Colonic mucosa (tissue), 4 donors: ENCODE measurements around the gene POU6F2. TPM values are rescaled to one million over a fixed set of nuclear protein-coding genes. Genes with fewer than 3 reads are reported as not detected.

Source experiments
- DNase-seq: peaks from one replicate; pipeline ENCODE4 v3.0.0-alpha.2; 2020
- H3K27ac ChIP-seq: fragments of 200-600 bp; one replicate; pipeline ENCODE4 v1.8.0; 2021
- H3K27me3 ChIP-seq: fragments of 200-600 bp; one replicate; pipeline ENCODE4 v1.8.0; 2021
- H3K36me3 ChIP-seq: fragments of 200-600 bp; one replicate; pipeline ENCODE4 v1.8.0; 2021
- H3K4me1 ChIP-seq: fragments of 200-600 bp; one replicate; pipeline ENCODE4 v1.8.0; 2021; ENCODE audit warnings: mild to moderate bottlenecking
- H3K4me3 ChIP-seq: fragments of 200-600 bp; one replicate; pipeline ENCODE4 v1.8.0; 2021
- H3K9ac ChIP-seq, 2 donors: one replicate each; pipeline ENCODE4 v1.7.0; 2013; ENCODE audit warnings: control low read depth in 2 of 2, low read depth in 2 of 2, low read length in 2 of 2
- H3K9me3 ChIP-seq: fragments of 200-600 bp; one replicate; pipeline ENCODE4 v1.8.0; 2021
- intact Hi-C: fragments of 100-400 bp; cut with DNase I; formaldehyde crosslinking; loops from one replicate; pipeline ENCODE4 v1.14.1; 2022
- total RNA-seq, 2 donors: library from RNA; stranded (reverse); fragmentation: NEBNext Ultra II Directional in 1 of 2; extraction: Animal tissue kit (Norgen Biotek cat#: 25700) in 1 of 2; gene quantifications; one replicate each; pipeline ENCODE4 v1.2.1, GENCODE V29; 2021
- TF ChIP-seq, protein P1 (sequence below): fragments of 200-600 bp; IDR thresholded peaks from one replicate; pipeline ENCODE4 v1.8.0; 2022; ENCODE audit warnings: antibody characterized with exemption, mild to moderate bottlenecking
- donor health status: healthy.
- donor health status: DM: no; HTN: no; CAD: no.
- donor health status: DM: no; HTN: no; CAD: no.

Gene POU6F2
- total RNA-seq, 2 donors from 2014 or later, result 1.3 TPM; not detected in 1

GRCh38 chr7:39195967-39196366 lies 218.3 kb downstream of the POU6F2 start:
- Histone ChIP-seq H3K4me3 (no peak overlapping the region), H3K9me3 (no peaks in the 10 kb centered on the region), H3K4me1 (no peaks in the 10 kb centered on the region), H3K27ac (no peak overlapping the region), H3K9ac (no peak overlapping the region), H3K27me3 (no peaks in the 10 kb centered on the region), H3K36me3 (no peaks in the 10 kb centered on the region)
- no peak for DNase-seq
- intact Hi-C loops, result no loop called here
- TF ChIP-seq, protein P1, sequence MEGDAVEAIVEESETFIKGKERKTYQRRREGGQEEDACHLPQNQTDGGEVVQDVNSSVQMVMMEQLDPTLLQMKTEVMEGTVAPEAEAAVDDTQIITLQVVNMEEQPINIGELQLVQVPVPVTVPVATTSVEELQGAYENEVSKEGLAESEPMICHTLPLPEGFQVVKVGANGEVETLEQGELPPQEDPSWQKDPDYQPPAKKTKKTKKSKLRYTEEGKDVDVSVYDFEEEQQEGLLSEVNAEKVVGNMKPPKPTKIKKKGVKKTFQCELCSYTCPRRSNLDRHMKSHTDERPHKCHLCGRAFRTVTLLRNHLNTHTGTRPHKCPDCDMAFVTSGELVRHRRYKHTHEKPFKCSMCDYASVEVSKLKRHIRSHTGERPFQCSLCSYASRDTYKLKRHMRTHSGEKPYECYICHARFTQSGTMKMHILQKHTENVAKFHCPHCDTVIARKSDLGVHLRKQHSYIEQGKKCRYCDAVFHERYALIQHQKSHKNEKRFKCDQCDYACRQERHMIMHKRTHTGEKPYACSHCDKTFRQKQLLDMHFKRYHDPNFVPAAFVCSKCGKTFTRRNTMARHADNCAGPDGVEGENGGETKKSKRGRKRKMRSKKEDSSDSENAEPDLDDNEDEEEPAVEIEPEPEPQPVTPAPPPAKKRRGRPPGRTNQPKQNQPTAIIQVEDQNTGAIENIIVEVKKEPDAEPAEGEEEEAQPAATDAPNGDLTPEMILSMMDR, result no peak

DNA sequence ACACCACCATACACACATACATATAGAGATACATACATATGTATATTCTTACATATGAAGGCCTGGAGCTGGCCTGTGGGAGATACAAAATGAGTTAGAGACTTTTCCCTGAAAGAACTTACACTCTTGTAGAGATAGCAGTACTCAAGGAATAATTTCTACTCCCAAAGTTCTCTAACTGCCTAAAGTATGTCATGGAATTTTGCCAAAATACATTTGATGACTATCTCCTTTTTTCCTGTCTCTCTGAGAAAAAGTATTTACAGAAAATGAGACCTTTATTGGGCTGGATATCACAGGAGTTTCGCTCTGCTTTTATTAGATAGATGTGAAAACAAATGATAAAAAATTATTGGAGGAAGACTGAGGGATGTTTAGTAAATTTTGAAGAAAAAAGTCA lies 220.1 kb downstream of the POU6F2 start:
- intact Hi-C loops, result no loop called here
- Histone ChIP-seq H3K36me3 (no peaks in the 10 kb centered on the region), H3K4me3 (no peak overlapping the region), H3K27ac (no peak overlapping the region), H3K9ac (no peak overlapping the region), H3K9me3 (no peaks in the 10 kb centered on the region), H3K4me1 (no peaks in the 10 kb centered on the region), H3K27me3 (no peaks in the 10 kb centered on the region)
- DNase-seq, result no peak
- TF ChIP-seq, protein P1, result no peak

- no peak overlapping the region for H3K4me3 ChIP-seq
- H3K36me3 ChIP-seq, result no peaks in the 10 kb centered on the region
- DNase-seq, result no peak
- H3K4me1 ChIP-seq, result no peaks in the 10 kb centered on the region
- no peak overlapping the region for H3K27ac ChIP-seq
- H3K9me3 ChIP-seq, result no peaks in the 10 kb centered on the region
- H3K27me3 ChIP-seq, result no peaks in the 10 kb centered on the region
- no peak overlapping the region for H3K9ac ChIP-seq
- intact Hi-C loops, result no loop called here
- TF ChIP-seq, protein P1, result no peak
Measured at GRCh38 chr7:39198556-39198955, 220.8 kb downstream of the POU6F2 start.

DNA sequence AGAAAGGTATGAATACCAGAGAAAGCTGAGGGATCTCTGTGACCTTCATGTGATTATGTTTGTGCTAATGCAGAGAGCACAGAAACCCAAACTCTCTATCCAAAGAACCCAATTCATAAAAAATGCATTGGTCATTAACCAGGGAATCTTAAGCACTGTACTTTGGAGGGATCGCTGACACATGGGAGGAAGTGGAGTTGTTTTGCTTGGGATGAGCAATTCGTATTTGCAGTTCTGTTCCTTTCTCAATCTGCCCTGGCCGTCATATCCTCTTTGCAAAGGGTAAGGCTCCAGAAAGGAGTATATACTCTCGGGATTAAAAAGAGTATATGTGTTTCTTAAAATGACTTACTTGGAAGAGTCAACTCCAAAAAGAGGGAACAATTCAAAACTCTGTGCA lies 221.3 kb downstream of the POU6F2 start:
- Histone ChIP-seq H3K27ac (no peak overlapping the region), H3K9ac (no peak overlapping the region), H3K27me3 (no peaks in the 10 kb centered on the region), H3K36me3 (no peaks in the 10 kb centered on the region), H3K9me3 (no peaks in the 10 kb centered on the region), H3K4me1 (no peaks in the 10 kb centered on the region), H3K4me3 (no peak overlapping the region)
- no peak for DNase-seq
- TF ChIP-seq, protein P1, result no peak
- intact Hi-C loops, result no loop called here

- Histone ChIP-seq H3K36me3 (no peaks in the 10 kb centered on the region), H3K9me3 (no peaks in the 10 kb centered on the region), H3K27ac (no peak overlapping the region), H3K27me3 (no peaks in the 10 kb centered on the region), H3K4me1 (no peaks in the 10 kb centered on the region), H3K4me3 (no peak overlapping the region), H3K9ac (no peak overlapping the region)
- no peak for DNase-seq
- intact Hi-C loops, result no loop called here
- TF ChIP-seq, protein P1, result no peak
Measured at GRCh38 chr7:39199951-39200350, 222.2 kb downstream of the POU6F2 start.

DNA sequence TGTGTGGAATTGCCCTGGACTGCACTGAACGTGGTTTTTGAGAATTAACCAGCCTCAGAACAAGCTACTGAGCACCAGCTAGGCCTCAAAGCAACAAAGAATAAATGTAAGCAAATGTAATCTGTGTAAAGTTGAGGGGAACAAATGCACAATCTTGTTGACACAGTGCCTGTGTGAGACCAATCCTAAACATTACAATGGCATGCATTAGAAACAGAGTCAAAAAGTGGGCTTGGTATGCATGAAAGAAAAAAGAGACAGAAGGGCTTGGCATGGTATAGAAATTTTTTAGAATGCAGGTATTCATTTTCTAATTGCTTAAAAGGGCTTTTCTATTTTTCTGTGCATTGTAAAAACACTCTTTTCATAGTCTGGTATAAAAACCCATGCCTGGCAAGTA lies 224.3 kb downstream of the POU6F2 start:
- no peak for DNase-seq

More for the DNA sequence above, 224.3 kb downstream of the POU6F2 start:
- no peaks in the 10 kb centered on the region for H3K27me3 ChIP-seq
- no peak overlapping the region for H3K27ac ChIP-seq
- no peaks in the 10 kb centered on the region for H3K36me3 ChIP-seq
- intact Hi-C loops, result no loop called here
- no peak overlapping the region for H3K4me3 ChIP-seq
- H3K9ac ChIP-seq, result no peak overlapping the region
- H3K9me3 ChIP-seq, result no peaks in the 10 kb centered on the region
- TF ChIP-seq, protein P1, result no peak
- no peaks in the 10 kb centered on the region for H3K4me1 ChIP-seq
